Stimulated activated CD8-positive, alpha-beta memory T cell treated with anti-CD3 and anti-CD28 coated beads, Interleukin-4, amount 100 ng/mL, for 24 hours (primary cell): ENCODE results near the gene PIGZ.
"Not testable (repeated sequence)": the region's sequence is repeated elsewhere in the genome, so short reads cannot be mapped to it uniquely, and the experiment has no call there.

ENCODE experiments used
- DNase-seq: peaks from one replicate; pipeline ENCODE4 v3.0.0-alpha.2; 2020; ENCODE audit warnings: low read depth

The PIGZ gene

GRCh38 chr3:196948442-196949284, 20.0 kb downstream of the PIGZ start:
- no peak for DNase-seq

GRCh38 chr3:196947860-196948441, 20.7 kb downstream of the PIGZ start:
- no peak for DNase-seq

GRCh38 chr3:196947136-196947859, 21.3 kb downstream of the PIGZ start:
- DNase-seq: no peak

- not testable (repeated sequence) for DNase-seq
These were observed 24.4 kb downstream of the PIGZ start for GRCh38 chr3:196944037-196944790.

- peak; percentile 9 for DNase-seq
These were observed 25.7 kb downstream of the PIGZ start for GRCh38 chr3:196942915-196943277.

GRCh38 chr3:196942226-196942914, 26.3 kb downstream of the PIGZ start, which contains the start of gene NCBP2:
Gene NCBP2 (minus strand): TSS chr3:196942528. CDS start chr3:196942503, 25 bp downstream.
- peak; percentile 100 for DNase-seq

- DNase-seq: peak; percentile 55
These were observed 26.9 kb downstream of the PIGZ start for GRCh38 chr3:196941729-196942225.

- DNase-seq: no peak
These were observed 30.1 kb downstream of the PIGZ start for GRCh38 chr3:196938576-196938975.

- no peak for DNase-seq
These were observed 30.5 kb downstream of the PIGZ start for GRCh38 chr3:196938124-196938523.

- no peak for DNase-seq
These were observed 32.3 kb downstream of the PIGZ start for GRCh38 chr3:196936288-196936687.

GRCh38 chr3:196932600-196932999, 36.0 kb downstream of the PIGZ start:
- DNase-seq: no peak

GRCh38 chr3:196931828-196932587, 36.6 kb downstream of the PIGZ start:
- DNase-seq: no peak

GRCh38 chr3:196931157-196931556, 37.5 kb downstream of the PIGZ start:
- DNase-seq: no peak

GRCh38 chr3:196927571-196928453, 40.8 kb downstream of the PIGZ start:
- no peak for DNase-seq

GRCh38 chr3:196920733-196921132, 47.9 kb downstream of the PIGZ start:
- DNase-seq: no peak

GRCh38 chr3:196918968-196919367, 49.7 kb downstream of the PIGZ start:
- no peak for DNase-seq

GRCh38 chr3:196916995-196917394, 51.6 kb downstream of the PIGZ start:
- DNase-seq: no peak

- DNase-seq: no peak
These were observed 52.4 kb downstream of the PIGZ start for GRCh38 chr3:196916221-196916620.

- DNase-seq: no peak
These were observed 53.3 kb downstream of the PIGZ start for GRCh38 chr3:196915375-196915774.

GRCh38 chr3:196914866-196915265, 53.8 kb downstream of the PIGZ start:
- DNase-seq: no peak
